ENCODE measurements around the gene NTNG2.

Gene NTNG2

DNA sequence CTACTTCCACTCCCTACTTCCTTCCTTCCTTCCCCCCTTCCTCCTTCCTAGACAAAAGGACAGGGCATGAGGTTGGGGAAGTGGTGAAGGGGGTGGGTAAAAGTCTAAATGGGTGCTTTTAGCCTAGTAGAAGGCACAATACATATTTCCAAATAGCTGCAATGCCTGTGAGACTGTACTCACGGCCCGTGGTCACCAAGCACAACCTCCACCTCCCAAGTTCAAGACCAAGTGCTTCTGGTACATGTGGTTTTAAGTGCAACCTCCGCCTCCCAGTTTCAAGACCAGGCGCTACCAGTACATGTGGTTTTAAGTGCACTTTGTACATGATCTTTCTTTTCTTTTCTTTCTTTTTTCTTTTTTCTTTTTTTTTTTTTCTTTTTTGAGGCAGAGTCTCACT is 14.5 kb upstream of the NTNG2 start:
- no peak for DNase-seq

GRCh38 chr9:132147839-132148238 is 14.0 kb upstream of the NTNG2 start:
- DNase-seq = no peak

DNA sequence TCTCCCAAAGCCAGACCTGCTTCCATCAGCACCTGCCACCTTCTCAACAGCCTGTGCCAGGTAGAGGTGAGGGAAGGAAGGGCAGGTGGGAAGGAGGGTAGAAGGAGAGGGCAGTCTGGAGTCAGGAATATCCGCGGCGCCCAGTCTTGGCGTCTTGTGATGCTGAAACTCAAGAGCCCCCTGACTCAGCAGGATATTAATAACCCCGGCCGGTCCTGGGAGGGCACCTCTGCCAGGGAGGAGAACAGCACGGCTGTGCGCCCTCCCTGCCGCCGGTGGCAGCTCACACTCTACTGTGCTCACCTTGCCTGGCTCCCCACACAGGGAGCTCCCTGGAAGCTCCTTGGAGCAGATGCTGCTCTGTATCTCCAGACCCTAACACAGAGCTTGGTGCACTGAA is 11.6 kb upstream of the NTNG2 start:
- DNase-seq = no peak

GRCh38 chr9:132151118-132151517 is 10.7 kb upstream of the NTNG2 start:
- no peak for DNase-seq

DNA sequence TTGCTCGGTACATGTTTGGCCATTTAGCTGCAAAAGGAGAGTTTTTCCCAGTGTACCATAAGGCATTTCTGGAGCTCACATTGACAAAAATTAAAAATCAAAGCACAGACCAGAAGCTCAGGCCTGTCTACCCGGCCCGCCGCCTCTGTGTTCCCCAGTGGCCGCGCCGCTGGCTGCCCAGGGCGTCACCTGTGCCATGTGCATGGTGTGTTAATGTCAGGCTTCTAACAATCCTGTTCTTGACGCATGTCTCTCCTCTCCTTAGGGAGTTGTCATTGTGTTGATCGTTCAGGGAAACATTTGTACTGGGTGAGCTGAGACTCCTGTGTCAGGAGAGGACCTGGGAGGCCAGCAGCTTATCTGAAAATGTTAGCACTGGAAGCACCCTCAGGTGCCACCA is 9.6 kb upstream of the NTNG2 start:
- no peak for DNase-seq

GRCh38 chr9:132154863-132155567 is 6.8 kb upstream of the NTNG2 start:
- DNase-seq = no peak

DNA sequence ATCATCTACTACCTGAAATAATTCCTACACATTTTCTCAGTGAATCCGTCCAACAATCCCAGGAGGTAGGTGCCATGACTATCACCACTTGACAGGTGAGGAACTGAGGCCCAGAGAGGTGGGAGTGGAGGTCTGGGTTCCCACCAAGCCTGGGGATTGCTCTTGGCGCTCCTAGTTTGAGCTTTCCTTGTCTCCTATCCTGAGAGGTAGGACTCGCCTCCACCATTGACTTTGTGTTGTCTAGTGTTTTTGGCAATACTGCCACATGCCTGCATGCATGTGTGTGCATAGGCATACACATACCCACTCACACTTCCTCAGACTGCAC is 6.3 kb upstream of the NTNG2 start:
- no peak for DNase-seq

- no peak for DNase-seq
Measured at GRCh38 chr9:132156262-132156661, 5.6 kb upstream of the NTNG2 start.

DNA sequence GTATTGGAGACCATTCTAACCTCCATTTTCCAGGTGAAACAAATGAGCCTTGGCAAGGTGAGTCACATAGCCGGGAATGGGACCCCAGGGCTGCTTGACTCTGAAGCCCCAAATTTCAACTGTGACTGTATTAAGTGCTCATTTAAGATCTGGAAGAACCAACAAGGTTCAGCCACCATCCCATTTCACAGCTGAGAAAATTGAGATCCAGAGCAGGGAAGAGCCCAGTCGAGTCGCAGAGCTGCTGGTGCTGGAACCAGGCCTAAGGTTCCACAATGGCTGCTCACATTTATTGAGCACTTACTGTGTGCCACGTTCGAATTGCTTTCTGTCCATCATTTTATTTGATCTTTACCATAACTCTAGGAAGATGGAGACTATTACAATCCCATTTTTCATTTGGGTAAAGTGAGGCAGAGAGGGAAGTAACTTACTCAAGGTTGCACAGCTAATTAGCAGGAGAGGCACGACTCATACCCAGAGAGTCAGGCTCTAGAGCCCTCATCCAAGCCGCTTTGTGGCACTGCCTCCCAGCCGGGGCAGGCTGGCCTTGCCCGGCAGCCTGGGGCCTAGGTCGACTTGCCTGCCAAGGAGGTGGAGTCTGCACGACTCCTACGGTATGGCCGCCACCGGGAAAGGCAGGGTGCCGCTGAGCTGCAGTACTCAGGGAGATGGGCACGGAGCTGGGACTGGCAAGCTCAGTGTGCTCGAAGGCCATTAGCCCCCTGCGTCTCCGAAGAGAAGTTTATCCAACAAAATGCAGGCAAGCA is 4.3 kb upstream of the NTNG2 start:
- no peak for DNase-seq

- DNase-seq = peak; percentile 40
Measured at GRCh38 chr9:132160802-132161742, 786 bp upstream of the NTNG2 start.

GRCh38 chr9:132162764-132163456 is 1.1 kb downstream of the NTNG2 start:
- DNase-seq = no peak

GRCh38 chr9:132163457-132163875 is 1.6 kb downstream of the NTNG2 start:
- no peak for DNase-seq

- DNase-seq = no peak
Measured at GRCh38 chr9:132163876-132164603, 2.2 kb downstream of the NTNG2 start.

DNA sequence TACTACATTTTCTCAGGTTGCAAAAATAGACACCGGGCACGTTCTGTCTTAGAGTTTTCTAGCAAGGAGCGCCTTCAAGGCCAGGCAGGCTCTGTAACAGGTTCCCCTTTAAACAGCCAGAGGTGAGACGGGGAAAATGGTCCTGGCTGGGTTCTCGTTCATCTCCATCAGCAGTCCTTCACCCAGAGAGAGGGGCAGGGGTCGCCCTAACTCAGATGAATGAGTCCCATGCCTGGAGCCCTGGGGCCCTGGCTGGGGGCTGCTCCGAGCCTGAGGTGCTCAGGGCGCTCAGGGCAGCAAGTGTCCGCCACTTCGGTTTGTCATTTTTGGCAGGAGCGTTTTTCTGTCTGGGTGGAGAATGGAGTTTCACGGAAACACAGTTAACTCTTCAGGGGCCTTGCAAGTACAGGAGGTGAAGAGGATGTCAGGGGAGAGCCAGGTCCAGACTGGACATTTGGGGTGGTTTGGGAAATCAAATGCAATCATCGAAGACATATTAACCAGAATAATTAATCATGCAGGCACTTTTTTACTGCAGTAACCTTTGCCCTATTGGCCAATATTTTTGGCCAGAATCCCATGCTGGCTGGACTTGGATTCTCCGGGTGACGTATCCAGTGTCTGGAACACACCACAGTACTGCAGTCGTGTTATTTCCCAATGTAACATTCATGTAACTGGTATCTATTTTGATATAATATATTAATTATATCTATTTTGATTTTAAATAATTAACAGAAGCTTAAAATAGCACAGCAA is 2.9 kb downstream of the NTNG2 start:
- DNase-seq = no peak

DNA sequence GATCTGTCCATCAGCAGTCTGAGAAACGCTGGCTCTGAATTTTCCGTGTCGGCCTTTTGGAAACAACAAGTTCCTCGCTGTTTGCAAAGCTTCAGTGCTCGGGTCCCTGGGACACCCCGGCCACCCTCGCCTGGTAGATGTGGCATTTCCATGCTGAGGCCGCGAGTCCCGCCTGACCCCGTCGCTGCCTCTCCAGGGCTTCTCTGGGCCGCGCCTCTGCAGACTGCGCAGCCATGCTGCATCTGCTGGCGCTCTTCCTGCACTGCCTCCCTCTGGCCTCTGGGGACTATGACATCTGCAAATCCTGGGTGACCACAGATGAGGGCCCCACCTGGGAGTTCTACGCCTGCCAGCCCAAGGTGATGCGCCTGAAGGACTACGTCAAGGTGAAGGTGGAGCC is 4.7 kb downstream of the NTNG2 start:
- no peak for DNase-seq

- no peak for DNase-seq
Measured at GRCh38 chr9:132167192-132167591, 5.3 kb downstream of the NTNG2 start.

DNA sequence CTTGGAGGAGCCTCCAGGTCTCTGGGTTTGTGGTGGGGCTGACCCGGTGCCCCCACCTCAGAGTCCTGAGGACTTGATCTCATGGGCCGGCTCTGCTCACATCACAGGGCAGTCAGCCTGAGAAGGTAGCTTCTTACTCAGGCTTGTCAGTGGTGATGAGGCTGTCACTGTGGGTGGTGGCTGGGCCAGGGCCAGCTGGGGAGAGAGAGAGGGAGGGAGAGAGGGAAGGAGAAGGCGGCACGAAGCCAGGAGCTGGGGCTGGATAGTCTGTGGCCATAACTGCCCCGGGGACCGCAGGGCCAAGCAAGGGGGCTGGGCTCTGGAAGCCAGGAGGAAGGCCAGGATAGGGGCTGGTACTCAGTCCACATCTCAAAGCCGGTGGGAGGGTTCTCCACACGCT is 6.5 kb downstream of the NTNG2 start:
- DNase-seq = no peak

GRCh38 chr9:132168851-132169250 is 7.0 kb downstream of the NTNG2 start:
- DNase-seq = no peak

DNA sequence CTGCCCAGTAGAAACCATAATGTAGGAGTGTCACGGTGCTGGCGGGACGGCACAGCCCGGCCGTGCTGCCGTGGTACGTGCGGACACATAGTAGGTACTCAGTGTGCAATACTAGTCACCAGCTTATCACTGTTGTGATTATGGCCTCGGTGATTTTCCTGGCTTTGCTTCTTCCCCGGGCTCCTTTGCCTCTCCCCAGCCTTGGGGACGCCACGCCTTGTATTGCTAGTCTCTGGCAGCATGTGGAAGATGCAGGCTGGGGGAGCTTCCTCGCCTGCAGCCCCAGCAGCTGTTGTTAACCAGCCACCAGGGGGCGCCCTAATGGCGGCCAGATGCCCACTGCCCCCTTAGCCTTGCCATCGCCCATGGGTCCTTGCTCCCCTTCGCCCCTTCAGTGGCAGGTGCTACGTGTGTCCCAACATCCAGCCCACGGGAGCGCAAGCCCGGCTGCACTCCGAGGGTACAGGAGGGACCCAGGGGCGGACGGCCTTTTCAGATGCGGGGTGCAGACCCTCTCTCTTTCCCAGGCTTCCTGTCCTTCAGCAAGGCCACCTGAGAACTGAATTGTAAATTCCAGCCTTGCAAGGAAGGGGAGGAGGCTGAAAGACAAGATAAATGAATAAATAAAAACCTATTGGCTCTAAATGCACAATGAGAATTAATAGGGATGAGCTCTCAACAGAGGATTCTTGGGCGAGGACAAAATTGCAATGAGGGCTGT is 8.0 kb downstream of the NTNG2 start:
- peak; percentile 42 for DNase-seq

DNA sequence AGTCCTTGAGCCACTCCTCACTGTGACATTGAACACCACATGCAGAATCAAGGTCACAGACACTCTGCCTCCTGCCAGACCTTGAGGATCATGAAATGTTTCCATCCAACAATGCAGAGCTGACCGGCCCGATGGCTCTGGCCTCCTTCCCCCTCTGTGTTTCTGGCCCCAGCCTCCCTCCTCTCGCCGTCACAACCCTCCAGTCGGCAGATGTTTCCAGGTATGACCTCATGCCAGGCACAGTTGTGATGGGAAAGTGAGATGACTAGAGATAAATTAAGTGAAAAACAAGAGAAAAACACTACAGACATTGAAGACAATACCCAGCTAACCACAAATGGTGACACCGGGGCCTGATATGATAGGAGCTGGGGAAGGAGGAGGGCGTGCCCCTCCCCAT is 9.8 kb downstream of the NTNG2 start:
- no peak for DNase-seq

DNA sequence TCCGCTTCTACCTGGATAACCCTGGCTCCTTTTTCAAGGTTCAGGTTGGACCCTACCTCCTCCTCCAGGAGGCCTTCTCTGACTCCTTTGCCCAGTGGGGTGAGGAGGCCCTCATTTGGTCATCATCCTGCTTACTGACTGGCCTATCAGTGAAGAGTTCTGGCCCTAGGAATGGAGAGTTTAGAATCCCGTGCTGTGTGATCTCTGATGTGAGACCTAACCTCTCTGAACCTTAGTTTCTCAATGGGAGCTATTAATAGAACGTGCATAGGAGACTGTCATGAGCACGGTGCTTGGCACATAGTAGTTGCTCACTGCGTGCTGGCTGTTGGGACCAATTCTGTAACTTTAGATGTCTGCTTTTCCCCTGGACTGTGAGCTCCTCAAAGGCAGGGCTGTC is 10.3 kb downstream of the NTNG2 start:
- no peak for DNase-seq
